SK-N-SH treated with all-trans-retinoic acid at 6 μM for 48 hours (cell line): ENCODE data around the gene USP49.

Experiments used
- ATAC-seq: fragments of 200-7000 bp; cut with Tn5 transposase; 3 replicates; pipeline ENCODE4 v1.9.1; 2020; ENCODE audit warnings: mild to moderate bottlenecking, moderate library complexity
- ARNTL ChIP-seq: fragments of 450-650 bp; formaldehyde crosslinking; IDR thresholded peaks from 2 replicates; pipeline ENCODE4 v1.5.0; 2020; ENCODE audit warnings: low read depth, mild to moderate bottlenecking, moderate library complexity, borderline replicate concordance
- BACH2 ChIP-seq: fragments of 250-450 bp; sonication (Bioruptor Pico); IDR thresholded peaks from 2 replicates; pipeline ENCODE4 v1.9.0; 2021; ENCODE audit warnings: mild to moderate bottlenecking, borderline replicate concordance
- CSDC2 ChIP-seq: fragments of 250-450 bp; sonication (Bioruptor Pico); IDR thresholded peaks from 2 replicates; pipeline ENCODE4 v1.5.0; 2020; ENCODE audit warnings: mild to moderate bottlenecking, moderate library complexity
- ESRRG ChIP-seq: fragments of 250-450 bp; sonication (Bioruptor Pico); IDR thresholded peaks from 2 replicates; pipeline ENCODE4 v1.6.1; 2021; ENCODE audit warnings: mild to moderate bottlenecking
- GLIS3 ChIP-seq: fragments of 250-450 bp; sonication (Bioruptor Pico); IDR thresholded peaks from 2 replicates; pipeline ENCODE4 v1.5.0; 2020; ENCODE audit warnings: mild to moderate bottlenecking, moderate library complexity
- ISL1 ChIP-seq: fragments of 250-450 bp; sonication (Bioruptor Pico); IDR thresholded peaks from 2 replicates; pipeline ENCODE4 v2.1.2; 2022; ENCODE audit warnings: mild to moderate bottlenecking, moderate library complexity
- OSR1 ChIP-seq: fragments of 250-450 bp; sonication (Bioruptor Pico); IDR thresholded peaks from 2 replicates; pipeline ENCODE4 v1.8.0; 2022; ENCODE audit warnings: moderate library complexity, mild to moderate bottlenecking, inconsistent platforms
- PPARA ChIP-seq: fragments of 250-450 bp; sonication (Bioruptor Pico); IDR thresholded peaks from 2 replicates; pipeline ENCODE4 v1.5.0; 2020; ENCODE audit warnings: mild to moderate bottlenecking, borderline replicate concordance
- RARB ChIP-seq: fragments of 250-450 bp; sonication (Bioruptor Pico); IDR thresholded peaks from 2 replicates; pipeline ENCODE4 v1.8.0; 2021; ENCODE audit warnings: mild to moderate bottlenecking, moderate library complexity
- SNAI2 ChIP-seq: fragments of 250-450 bp; sonication (Bioruptor Pico); IDR thresholded peaks from 2 replicates; pipeline ENCODE4 v1.5.0; 2020; ENCODE audit warnings: mild to moderate bottlenecking, moderate library complexity
- TCF4 ChIP-seq: fragments of 250-450 bp; sonication (Bioruptor Pico); IDR thresholded peaks from 2 replicates; pipeline ENCODE4 v1.8.0; 2021; ENCODE audit warnings: mild to moderate bottlenecking, moderate library complexity, borderline replicate concordance
- TOX ChIP-seq: fragments of 250-450 bp; sonication (Bioruptor Pico); IDR thresholded peaks from 2 replicates; pipeline ENCODE4 v1.8.0; 2021; ENCODE audit warnings: mild to moderate bottlenecking, moderate library complexity, borderline replicate concordance
- ZC3H10 ChIP-seq: fragments of 250-450 bp; sonication (Bioruptor Pico); IDR thresholded peaks from 2 replicates; pipeline ENCODE4 v1.5.1; 2021; ENCODE audit warnings: mild to moderate bottlenecking, moderate library complexity
- ZFP3 ChIP-seq: fragments of 250-450 bp; sonication (Bioruptor Pico); IDR thresholded peaks from 2 replicates; pipeline ENCODE4 v1.5.0; 2020; ENCODE audit warnings: mild to moderate bottlenecking, moderate library complexity
- ZFP30 ChIP-seq: fragments of 450-650 bp; formaldehyde crosslinking; IDR thresholded peaks from 2 replicates; pipeline ENCODE4 v1.5.0; 2022; ENCODE audit warnings: mild to moderate bottlenecking, moderate library complexity
- ZNF565 ChIP-seq: fragments of 450-650 bp; formaldehyde crosslinking; conservative IDR thresholded peaks from 2 replicates; pipeline ENCODE4 v1.5.0; 2020; ENCODE audit warnings: low read depth, mild to moderate bottlenecking, moderate library complexity
- ZNF70 ChIP-seq: fragments of 450-650 bp; formaldehyde crosslinking; IDR thresholded peaks from 2 replicates; pipeline ENCODE4 v1.5.0; 2020; ENCODE audit warnings: mild to moderate bottlenecking, moderate library complexity
- ZNF8 ChIP-seq: fragments of 450-650 bp; formaldehyde crosslinking; IDR thresholded peaks from 2 replicates; pipeline ENCODE4 v1.5.0; 2020; ENCODE audit warnings: mild to moderate bottlenecking, moderate library complexity
- TF ChIP-seq, protein P1 (sequence below): fragments of 250-450 bp; sonication (Bioruptor Pico); IDR thresholded peaks from 2 replicates; pipeline ENCODE4 v1.5.1; 2020; ENCODE audit warnings: low read depth, mild to moderate bottlenecking, moderate library complexity
- TF ChIP-seq, protein P2 (sequence below): fragments of 250-450 bp; sonication (Bioruptor Pico); IDR thresholded peaks from 2 replicates; pipeline ENCODE4 v1.5.0; 2020; ENCODE audit warnings: mild to moderate bottlenecking, moderate library complexity
- TF ChIP-seq, protein P3 (sequence below): fragments of 250-450 bp; sonication (Bioruptor Pico); IDR thresholded peaks from 2 replicates; pipeline ENCODE4 v1.8.0; 2020; ENCODE audit warnings: mild to moderate bottlenecking, moderate library complexity, borderline replicate concordance
- TF ChIP-seq, protein P4 (sequence below): fragments of 250-450 bp; sonication (Bioruptor Pico); IDR thresholded peaks from 2 replicates; pipeline ENCODE4 v1.5.1; 2021; ENCODE audit warnings: mild to moderate bottlenecking, moderate library complexity
- TF ChIP-seq, protein P5 (sequence below): fragments of 250-450 bp; sonication (Bioruptor Pico); IDR thresholded peaks from 2 replicates; pipeline ENCODE4 v1.8.0; 2021; ENCODE audit warnings: low read depth, mild to moderate bottlenecking, moderate library complexity, borderline replicate concordance

Gene USP49

DNA sequence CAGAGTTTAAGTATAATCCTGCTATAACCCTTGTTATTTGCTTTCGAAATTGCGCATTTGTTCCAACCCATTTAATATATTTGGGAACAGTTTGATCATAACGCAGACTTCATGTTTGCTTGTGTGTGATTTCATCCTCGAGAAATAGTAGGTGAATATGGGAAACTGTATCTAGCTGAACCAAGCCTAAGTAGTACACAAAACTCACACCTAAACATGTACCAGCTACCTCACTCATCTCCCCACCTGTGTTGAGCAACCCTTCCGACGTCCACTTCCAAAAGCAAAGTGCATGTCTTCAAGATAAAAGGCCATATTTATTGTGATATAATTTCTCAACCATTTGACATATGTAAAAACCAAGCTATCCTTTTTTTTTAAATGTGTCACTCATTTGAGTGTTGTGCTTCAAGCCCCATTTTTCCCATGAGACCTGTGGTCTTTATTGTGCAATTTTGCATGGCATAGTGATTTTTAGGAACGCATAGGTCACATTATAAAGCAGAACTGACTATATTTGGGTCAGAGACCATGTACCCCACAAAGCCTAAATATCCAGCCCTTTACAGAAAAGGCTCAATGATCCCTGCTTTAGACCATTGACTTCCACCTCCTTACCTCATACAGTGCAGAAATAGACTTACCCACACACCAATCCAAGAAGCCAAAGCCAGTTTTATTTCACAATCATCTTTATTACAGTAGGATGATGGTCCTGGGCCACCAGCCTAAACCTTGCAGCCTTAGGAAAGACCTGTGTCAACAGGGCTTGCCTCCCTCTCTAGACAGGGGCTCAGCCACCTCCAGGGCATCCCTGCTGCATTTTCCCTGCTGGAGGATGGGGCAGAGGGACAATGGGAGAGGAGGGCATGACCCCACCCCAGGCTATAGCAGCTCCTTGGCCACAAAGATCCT is 39.4 kb upstream of the USP49 start:
- TF ChIP-seq PPARA (CRISPR knock-in tag) = no peak
- TF ChIP-seq BACH2 (CRISPR knock-in tag) = no peak
- no peak for TF ChIP-seq TCF4
- TF ChIP-seq, protein P1, sequence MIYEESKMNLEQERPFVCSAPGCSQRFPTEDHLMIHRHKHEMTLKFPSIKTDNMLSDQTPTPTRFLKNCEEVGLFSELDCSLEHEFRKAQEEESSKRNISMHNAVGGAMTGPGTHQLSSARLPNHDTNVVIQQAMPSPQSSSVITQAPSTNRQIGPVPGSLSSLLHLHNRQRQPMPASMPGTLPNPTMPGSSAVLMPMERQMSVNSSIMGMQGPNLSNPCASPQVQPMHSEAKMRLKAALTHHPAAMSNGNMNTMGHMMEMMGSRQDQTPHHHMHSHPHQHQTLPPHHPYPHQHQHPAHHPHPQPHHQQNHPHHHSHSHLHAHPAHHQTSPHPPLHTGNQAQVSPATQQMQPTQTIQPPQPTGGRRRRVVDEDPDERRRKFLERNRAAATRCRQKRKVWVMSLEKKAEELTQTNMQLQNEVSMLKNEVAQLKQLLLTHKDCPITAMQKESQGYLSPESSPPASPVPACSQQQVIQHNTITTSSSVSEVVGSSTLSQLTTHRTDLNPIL (CRISPR knock-in tag) = no peak
- TF ChIP-seq OSR1 (CRISPR knock-in tag) = no peak
- no peak for TF ChIP-seq RARB (CRISPR knock-in tag)
- TF ChIP-seq, protein P2, sequence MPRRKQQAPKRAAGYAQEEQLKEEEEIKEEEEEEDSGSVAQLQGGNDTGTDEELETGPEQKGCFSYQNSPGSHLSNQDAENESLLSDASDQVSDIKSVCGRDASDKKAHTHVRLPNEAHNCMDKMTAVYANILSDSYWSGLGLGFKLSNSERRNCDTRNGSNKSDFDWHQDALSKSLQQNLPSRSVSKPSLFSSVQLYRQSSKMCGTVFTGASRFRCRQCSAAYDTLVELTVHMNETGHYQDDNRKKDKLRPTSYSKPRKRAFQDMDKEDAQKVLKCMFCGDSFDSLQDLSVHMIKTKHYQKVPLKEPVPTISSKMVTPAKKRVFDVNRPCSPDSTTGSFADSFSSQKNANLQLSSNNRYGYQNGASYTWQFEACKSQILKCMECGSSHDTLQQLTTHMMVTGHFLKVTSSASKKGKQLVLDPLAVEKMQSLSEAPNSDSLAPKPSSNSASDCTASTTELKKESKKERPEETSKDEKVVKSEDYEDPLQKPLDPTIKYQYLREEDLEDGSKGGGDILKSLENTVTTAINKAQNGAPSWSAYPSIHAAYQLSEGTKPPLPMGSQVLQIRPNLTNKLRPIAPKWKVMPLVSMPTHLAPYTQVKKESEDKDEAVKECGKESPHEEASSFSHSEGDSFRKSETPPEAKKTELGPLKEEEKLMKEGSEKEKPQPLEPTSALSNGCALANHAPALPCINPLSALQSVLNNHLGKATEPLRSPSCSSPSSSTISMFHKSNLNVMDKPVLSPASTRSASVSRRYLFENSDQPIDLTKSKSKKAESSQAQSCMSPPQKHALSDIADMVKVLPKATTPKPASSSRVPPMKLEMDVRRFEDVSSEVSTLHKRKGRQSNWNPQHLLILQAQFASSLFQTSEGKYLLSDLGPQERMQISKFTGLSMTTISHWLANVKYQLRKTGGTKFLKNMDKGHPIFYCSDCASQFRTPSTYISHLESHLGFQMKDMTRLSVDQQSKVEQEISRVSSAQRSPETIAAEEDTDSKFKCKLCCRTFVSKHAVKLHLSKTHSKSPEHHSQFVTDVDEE (CRISPR knock-in tag) = no peak
- no peak for TF ChIP-seq ZNF8 (CRISPR knock-in tag)
- TF ChIP-seq, protein P3, sequence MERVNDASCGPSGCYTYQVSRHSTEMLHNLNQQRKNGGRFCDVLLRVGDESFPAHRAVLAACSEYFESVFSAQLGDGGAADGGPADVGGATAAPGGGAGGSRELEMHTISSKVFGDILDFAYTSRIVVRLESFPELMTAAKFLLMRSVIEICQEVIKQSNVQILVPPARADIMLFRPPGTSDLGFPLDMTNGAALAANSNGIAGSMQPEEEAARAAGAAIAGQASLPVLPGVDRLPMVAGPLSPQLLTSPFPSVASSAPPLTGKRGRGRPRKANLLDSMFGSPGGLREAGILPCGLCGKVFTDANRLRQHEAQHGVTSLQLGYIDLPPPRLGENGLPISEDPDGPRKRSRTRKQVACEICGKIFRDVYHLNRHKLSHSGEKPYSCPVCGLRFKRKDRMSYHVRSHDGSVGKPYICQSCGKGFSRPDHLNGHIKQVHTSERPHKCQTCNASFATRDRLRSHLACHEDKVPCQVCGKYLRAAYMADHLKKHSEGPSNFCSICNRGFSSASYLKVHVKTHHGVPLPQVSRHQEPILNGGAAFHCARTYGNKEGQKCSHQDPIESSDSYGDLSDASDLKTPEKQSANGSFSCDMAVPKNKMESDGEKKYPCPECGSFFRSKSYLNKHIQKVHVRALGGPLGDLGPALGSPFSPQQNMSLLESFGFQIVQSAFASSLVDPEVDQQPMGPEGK (CRISPR knock-in tag) = no peak
- TF ChIP-seq ARNTL = no peak
- no peak for TF ChIP-seq ISL1 (CRISPR knock-in tag)
- no peak for TF ChIP-seq CSDC2 (CRISPR knock-in tag)
- no peak for TF ChIP-seq ZFP3 (CRISPR knock-in tag)
- no peak for TF ChIP-seq TOX (CRISPR knock-in tag)
- TF ChIP-seq, protein P4, sequence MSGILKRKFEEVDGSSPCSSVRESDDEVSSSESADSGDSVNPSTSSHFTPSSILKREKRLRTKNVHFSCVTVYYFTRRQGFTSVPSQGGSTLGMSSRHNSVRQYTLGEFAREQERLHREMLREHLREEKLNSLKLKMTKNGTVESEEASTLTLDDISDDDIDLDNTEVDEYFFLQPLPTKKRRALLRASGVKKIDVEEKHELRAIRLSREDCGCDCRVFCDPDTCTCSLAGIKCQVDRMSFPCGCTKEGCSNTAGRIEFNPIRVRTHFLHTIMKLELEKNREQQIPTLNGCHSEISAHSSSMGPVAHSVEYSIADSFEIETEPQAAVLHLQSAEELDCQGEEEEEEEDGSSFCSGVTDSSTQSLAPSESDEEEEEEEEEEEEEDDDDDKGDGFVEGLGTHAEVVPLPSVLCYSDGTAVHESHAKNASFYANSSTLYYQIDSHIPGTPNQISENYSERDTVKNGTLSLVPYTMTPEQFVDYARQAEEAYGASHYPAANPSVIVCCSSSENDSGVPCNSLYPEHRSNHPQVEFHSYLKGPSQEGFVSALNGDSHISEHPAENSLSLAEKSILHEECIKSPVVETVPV (CRISPR knock-in tag) = no peak
- TF ChIP-seq SNAI2 = no peak
- TF ChIP-seq GLIS3 (CRISPR knock-in tag) = no peak
- no peak for TF ChIP-seq ZC3H10 (CRISPR knock-in tag)
- ATAC-seq = no peak

DNA sequence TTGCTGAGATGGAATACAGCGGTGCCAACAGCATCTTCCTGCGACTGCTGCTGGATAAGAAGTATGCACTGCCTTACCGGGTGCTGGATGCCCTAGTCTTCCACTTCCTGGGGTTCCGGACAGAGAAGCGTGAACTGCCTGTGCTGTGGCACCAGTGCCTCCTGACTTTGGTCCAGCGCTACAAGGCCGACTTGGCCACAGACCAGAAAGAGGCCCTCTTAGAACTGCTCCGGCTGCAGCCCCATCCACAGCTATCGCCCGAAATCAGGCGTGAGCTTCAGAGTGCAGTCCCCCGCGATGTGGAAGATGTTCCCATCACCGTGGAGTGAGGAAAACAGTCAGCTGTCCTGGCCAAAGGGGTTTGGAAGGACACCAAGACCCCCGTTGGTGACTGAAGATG is 37.2 kb upstream of the USP49 start:
- TF ChIP-seq ZNF565 = no peak
- TF ChIP-seq BACH2 (CRISPR knock-in tag) = no peak
- TF ChIP-seq, protein P2 (CRISPR knock-in tag) = no peak
- TF ChIP-seq ESRRG (CRISPR knock-in tag) = no peak
- TF ChIP-seq CSDC2 (CRISPR knock-in tag) = no peak
- TF ChIP-seq ISL1 (CRISPR knock-in tag) = no peak
- no peak for TF ChIP-seq TCF4
- TF ChIP-seq ZNF70 (CRISPR knock-in tag) = no peak
- TF ChIP-seq ZNF8 (CRISPR knock-in tag) = no peak
- no peak for TF ChIP-seq SNAI2
- TF ChIP-seq, protein P4 (CRISPR knock-in tag) = no peak
- TF ChIP-seq OSR1 (CRISPR knock-in tag) = no peak
- TF ChIP-seq, protein P5, sequence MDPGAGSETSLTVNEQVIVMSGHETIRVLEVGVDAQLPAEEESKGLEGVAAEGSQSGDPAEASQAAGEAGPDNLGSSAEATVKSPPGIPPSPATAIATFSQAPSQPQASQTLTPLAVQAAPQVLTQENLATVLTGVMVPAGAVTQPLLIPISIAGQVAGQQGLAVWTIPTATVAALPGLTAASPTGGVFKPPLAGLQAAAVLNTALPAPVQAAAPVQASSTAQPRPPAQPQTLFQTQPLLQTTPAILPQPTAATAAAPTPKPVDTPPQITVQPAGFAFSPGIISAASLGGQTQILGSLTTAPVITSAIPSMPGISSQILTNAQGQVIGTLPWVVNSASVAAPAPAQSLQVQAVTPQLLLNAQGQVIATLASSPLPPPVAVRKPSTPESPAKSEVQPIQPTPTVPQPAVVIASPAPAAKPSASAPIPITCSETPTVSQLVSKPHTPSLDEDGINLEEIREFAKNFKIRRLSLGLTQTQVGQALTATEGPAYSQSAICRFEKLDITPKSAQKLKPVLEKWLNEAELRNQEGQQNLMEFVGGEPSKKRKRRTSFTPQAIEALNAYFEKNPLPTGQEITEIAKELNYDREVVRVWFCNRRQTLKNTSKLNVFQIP (CRISPR knock-in tag) = no peak
- TF ChIP-seq ZFP30 (CRISPR knock-in tag) = no peak
- no peak for ATAC-seq
